Nephron progenitor cell (in vitro differentiated cells): ENCODE data around the gene ACADVL.
A peak's percentile ranks its signal among the peaks of the same experiment; 100 is the strongest.

Experiments used
- DNase-seq: peaks from one replicate; pipeline ENCODE4 v3.0.0; 2021
- H3K27ac Mint-ChIP-seq: 2 replicates; pipeline ENCODE4 v1.8.0; 2021; ENCODE audit warnings: mild to moderate bottlenecking, moderate library complexity, mixed read lengths
- H3K27me3 Mint-ChIP-seq: 2 replicates; pipeline ENCODE4 v1.8.0; 2021; ENCODE audit warnings: mild to moderate bottlenecking, low read depth, mixed read lengths; ENCODE audit not compliant: poor library complexity
- H3K36me3 Mint-ChIP-seq: 2 replicates; pipeline ENCODE4 v1.8.0; 2021; ENCODE audit warnings: low read depth, mixed read lengths
- H3K4me1 Mint-ChIP-seq: 2 replicates; pipeline ENCODE4 v1.8.0; 2021; ENCODE audit warnings: mixed read lengths
- H3K4me3 Mint-ChIP-seq: 2 replicates; pipeline ENCODE4 v1.8.0; 2021; ENCODE audit warnings: mild to moderate bottlenecking, moderate library complexity, mixed read lengths
- H3K9me3 Mint-ChIP-seq: 2 replicates; pipeline ENCODE4 v1.8.0; 2021; ENCODE audit warnings: mild to moderate bottlenecking, moderate library complexity, mixed read lengths
- CTCF ChIP-seq: fragments of 200-600 bp; sonication (generic); IDR thresholded peaks from 2 replicates; pipeline ENCODE4 v1.5.0; 2021; ENCODE audit warnings: antibody characterized with exemption

Gene ACADVL

GRCh38 chr17:7225711-7226331, 6.1 kb downstream of the ACADVL start:
- peaks cover 37% of the 10 kb centered on the region for H3K36me3 Mint-ChIP-seq
- no peak overlapping the region for H3K4me3 Mint-ChIP-seq
- no peaks in the 10 kb centered on the region for H3K27me3 Mint-ChIP-seq
- peaks cover 18% of the 10 kb centered on the region for H3K4me1 Mint-ChIP-seq
- no peak overlapping the region for H3K27ac Mint-ChIP-seq
- no peak for TF ChIP-seq CTCF
- H3K9me3 Mint-ChIP-seq = no peaks in the 10 kb centered on the region
- no peak for DNase-seq

- Mint-ChIP-seq H3K36me3 (peaks cover 42% of the 10 kb centered on the region), H3K4me1 (peaks cover 11% of the 10 kb centered on the region), H3K27ac (no peak overlapping the region), H3K9me3 (no peaks in the 10 kb centered on the region), H3K4me3 (no peak overlapping the region), H3K27me3 (no peaks in the 10 kb centered on the region)
- DNase-seq = no peak
- no peak for TF ChIP-seq CTCF
Observed at GRCh38 chr17:7226721-7227710, 7.3 kb downstream of the ACADVL start.

- no peak overlapping the region for H3K4me3 Mint-ChIP-seq
- H3K36me3 Mint-ChIP-seq = peaks cover 43% of the 10 kb centered on the region
- DNase-seq = no peak
- H3K27me3 Mint-ChIP-seq = no peaks in the 10 kb centered on the region
- H3K4me1 Mint-ChIP-seq = peaks cover 27% of the 10 kb centered on the region
- no peak overlapping the region for H3K27ac Mint-ChIP-seq
- no peak for TF ChIP-seq CTCF
- no peaks in the 10 kb centered on the region for H3K9me3 Mint-ChIP-seq
Observed at GRCh38 chr17:7228920-7229319, 9.2 kb downstream of the ACADVL start.

- Mint-ChIP-seq H3K4me1 (peaks cover 30% of the 10 kb centered on the region), H3K27ac (no peak overlapping the region), H3K4me3 (no peak overlapping the region), H3K36me3 (peaks cover 41% of the 10 kb centered on the region), H3K27me3 (no peaks in the 10 kb centered on the region), H3K9me3 (no peaks in the 10 kb centered on the region)
- no peak for TF ChIP-seq CTCF
- no peak for DNase-seq
Observed at GRCh38 chr17:7229504-7229903, 9.8 kb downstream of the ACADVL start.

- peaks cover 63% of the 10 kb centered on the region for H3K36me3 Mint-ChIP-seq
- H3K4me1 Mint-ChIP-seq = peaks cover 55% of the 10 kb centered on the region
- TF ChIP-seq CTCF = no peak
- H3K27me3 Mint-ChIP-seq = no peaks in the 10 kb centered on the region
- H3K9me3 Mint-ChIP-seq = no peaks in the 10 kb centered on the region
- H3K4me3 Mint-ChIP-seq = peak overlapping the region; percentile 99
- no peak for DNase-seq
- no peak overlapping the region for H3K27ac Mint-ChIP-seq
Observed at GRCh38 chr17:7232114-7232513, 12.4 kb downstream of the ACADVL start.
